HUES48 (cell line): ENCODE data around the gene CDHR4.

Source experiments
- H3K27ac ChIP-seq: one replicate; pipeline ENCODE4 v1.7.0; 2013; ENCODE audit warnings: low read depth, low read length, inconsistent platforms
- H3K27me3 ChIP-seq: 2 replicates; pipeline ENCODE4 v1.6.1; 2013; ENCODE audit warnings: mild to moderate bottlenecking, low read length; ENCODE audit not compliant: control insufficient read depth, insufficient read depth
- H3K36me3 ChIP-seq: 2 replicates; pipeline ENCODE4 v1.6.1; 2013; ENCODE audit warnings: low read length; ENCODE audit not compliant: control insufficient read depth, insufficient read depth
- H3K4me1 ChIP-seq: 2 replicates; pipeline ENCODE4 v1.6.1; 2013; ENCODE audit warnings: mild to moderate bottlenecking, low read length; ENCODE audit not compliant: control insufficient read depth, insufficient read depth
- H3K4me3 ChIP-seq: 2 replicates; pipeline ENCODE4 v1.5.1; 2013; ENCODE audit warnings: mild to moderate bottlenecking, low read depth, low read length
- H3K9ac ChIP-seq: 2 replicates; pipeline ENCODE4 v1.6.1; 2013; ENCODE audit warnings: mild to moderate bottlenecking, low read depth, low read length, moderate library complexity
- H3K9me3 ChIP-seq: 2 replicates; pipeline ENCODE4 v1.6.1; 2013; ENCODE audit warnings: low read length; ENCODE audit not compliant: control insufficient read depth, insufficient read depth

Gene CDHR4

GRCh38 chr3:49801160-49801559 lies 1.5 kb upstream of the CDHR4 start:
- Histone ChIP-seq H3K27ac (no peak overlapping the region), H3K4me1 (peaks cover 6% of the 10 kb centered on the region; the same call in 1 of the 2 replicates), H3K9me3 (no peaks in the 10 kb centered on the region), H3K36me3 (no peaks in the 10 kb centered on the region), H3K9ac (no peak overlapping the region), H3K4me3 (no peak overlapping the region), H3K27me3 (peaks cover 31% of the 10 kb centered on the region)

DNA sequence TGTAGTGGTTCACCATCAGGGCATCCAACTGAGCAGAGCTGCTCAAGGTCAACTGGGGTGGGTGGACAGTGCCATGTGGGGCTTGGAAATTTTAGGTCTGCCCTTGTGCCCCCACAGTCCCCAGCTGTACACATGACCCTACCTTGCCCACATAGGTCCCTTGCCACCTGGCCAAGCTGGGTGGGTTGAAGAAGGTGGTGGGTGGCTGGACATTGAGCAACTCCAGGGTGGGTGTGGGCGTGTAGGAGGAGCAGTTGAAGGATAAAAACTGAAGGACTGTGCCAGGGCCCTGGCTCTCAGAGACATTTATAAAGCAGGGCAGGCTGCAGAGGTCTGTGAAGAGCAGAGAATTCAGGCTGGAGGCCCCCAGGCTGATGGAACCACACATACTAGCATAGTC lies 568 bp downstream of the CDHR4 start:
- H3K9me3 ChIP-seq, result no peaks in the 10 kb centered on the region
- H3K9ac ChIP-seq, result no peak overlapping the region
- H3K27ac ChIP-seq, result no peak overlapping the region
- H3K27me3 ChIP-seq, result peaks cover 17% of the 10 kb centered on the region
- no peak overlapping the region for H3K4me3 ChIP-seq
- no peaks in the 10 kb centered on the region for H3K4me1 ChIP-seq
- no peaks in the 10 kb centered on the region for H3K36me3 ChIP-seq

DNA sequence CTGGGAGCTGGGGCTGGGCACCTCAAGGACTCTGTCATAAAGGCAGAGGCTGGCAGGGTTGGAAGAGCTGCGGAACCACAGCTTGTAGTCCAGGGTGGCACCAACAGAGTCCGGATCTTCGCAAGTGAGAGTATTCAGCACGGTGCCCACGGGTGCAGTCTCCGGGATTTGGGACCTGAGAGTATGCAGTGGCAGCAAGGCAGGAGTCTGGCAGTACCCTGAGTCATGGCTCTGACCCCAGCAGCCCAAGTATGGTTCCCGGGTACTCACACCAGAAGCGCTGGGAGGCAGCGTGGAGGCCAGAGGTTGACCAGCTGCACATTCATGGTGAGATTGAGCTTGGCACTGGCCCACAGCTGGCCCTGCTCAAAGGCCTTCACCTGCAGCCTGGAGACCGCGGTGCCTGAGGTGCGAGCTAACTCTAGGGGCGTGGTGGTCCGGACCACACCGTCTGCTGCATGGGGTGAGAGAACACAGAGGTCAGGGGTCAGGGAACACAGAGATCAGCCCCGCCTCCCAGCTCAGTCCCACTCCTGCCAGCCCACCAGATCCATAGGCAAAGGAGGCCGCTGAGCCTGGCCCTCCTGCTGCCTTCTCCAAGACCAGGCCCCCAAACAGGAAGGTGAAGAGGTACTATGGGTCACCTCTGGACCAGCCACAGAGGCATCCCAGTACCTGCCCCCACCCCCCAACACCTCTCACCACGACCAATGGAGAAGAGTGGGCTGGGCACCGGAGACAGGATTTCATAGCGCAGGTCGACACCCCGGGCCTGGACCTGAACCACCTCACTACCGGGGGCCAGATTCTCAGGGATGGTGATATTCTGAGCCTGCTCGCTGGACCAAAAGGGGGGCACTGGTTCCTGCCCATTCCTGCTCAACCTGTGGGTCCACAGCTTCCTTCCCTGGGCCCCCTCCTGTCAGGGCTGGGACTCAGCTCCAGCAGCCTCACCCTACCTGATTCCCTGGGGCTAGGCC lies 4.5 kb downstream of the CDHR4 start:
- no peak overlapping the region for H3K4me3 ChIP-seq
- no peaks in the 10 kb centered on the region for H3K9me3 ChIP-seq

DNA sequence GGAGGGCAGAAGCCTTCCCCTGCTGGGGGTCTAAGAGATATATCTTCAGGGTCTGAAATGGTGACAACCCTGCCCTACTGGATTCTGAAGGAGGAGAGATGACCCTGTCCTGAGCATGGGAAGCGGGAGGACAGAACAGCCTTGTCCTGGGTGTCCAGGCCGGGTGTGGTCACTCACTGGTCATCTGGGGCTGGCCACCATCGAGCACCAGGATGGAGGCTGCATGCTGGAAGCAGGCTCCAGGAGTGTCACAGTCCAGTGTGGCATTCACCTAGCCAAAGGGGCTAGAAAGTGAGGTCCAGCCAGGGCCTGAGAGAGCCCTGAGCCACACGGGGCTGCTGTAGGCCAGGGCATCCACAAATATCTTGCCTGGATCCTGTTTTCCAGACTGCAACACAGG lies 5.2 kb downstream of the CDHR4 start:
- no peak overlapping the region for H3K27ac ChIP-seq
- no peaks in the 10 kb centered on the region for H3K36me3 ChIP-seq
- no peak overlapping the region for H3K9ac ChIP-seq
- no peaks in the 10 kb centered on the region for H3K4me1 ChIP-seq
- no peaks in the 10 kb centered on the region for H3K9me3 ChIP-seq
- no peak overlapping the region for H3K4me3 ChIP-seq
- H3K27me3 ChIP-seq, result no peaks in the 10 kb centered on the region

More for the DNA sequence above, 4.5 kb downstream of the CDHR4 start:
- no peaks in the 10 kb centered on the region for H3K27me3 ChIP-seq
- H3K36me3 ChIP-seq, result no peaks in the 10 kb centered on the region
- no peak overlapping the region for H3K27ac ChIP-seq
- H3K9ac ChIP-seq, result no peak overlapping the region
- no peaks in the 10 kb centered on the region for H3K4me1 ChIP-seq

DNA sequence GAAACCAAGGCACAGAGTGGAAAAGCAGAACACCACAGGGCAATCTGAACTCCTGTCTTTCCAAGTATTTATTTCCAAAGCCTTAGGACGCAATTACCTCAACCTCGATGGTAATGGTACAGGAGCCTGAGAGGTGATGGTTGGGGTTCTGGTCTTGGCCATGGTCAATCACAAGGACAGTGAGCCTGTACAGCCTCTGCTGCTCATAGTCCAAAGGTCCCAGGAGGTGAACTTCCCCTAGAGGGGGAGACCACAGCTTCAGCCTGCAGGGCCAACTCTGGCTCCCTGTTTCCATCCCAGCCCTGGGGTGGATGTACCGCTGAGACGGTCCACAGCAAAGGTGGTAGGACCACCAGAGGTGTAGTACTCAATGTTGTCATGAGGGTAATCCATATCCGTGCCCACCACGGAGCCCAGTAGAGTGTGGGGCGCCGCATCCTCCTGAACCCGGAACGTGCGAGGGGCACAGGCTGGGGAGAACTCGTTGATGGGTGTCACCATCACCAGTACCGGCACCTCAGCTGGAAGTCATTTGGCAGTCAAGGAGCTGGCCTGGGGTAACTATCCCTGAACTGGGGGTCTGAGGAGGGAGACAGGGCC lies 6.1 kb downstream of the CDHR4 start:
- no peaks in the 10 kb centered on the region for H3K27me3 ChIP-seq
- H3K27ac ChIP-seq, result no peak overlapping the region
- no peaks in the 10 kb centered on the region for H3K36me3 ChIP-seq
- H3K4me1 ChIP-seq, result no peaks in the 10 kb centered on the region
- no peak overlapping the region for H3K9ac ChIP-seq
- H3K9me3 ChIP-seq, result no peaks in the 10 kb centered on the region
- no peak overlapping the region for H3K4me3 ChIP-seq

DNA sequence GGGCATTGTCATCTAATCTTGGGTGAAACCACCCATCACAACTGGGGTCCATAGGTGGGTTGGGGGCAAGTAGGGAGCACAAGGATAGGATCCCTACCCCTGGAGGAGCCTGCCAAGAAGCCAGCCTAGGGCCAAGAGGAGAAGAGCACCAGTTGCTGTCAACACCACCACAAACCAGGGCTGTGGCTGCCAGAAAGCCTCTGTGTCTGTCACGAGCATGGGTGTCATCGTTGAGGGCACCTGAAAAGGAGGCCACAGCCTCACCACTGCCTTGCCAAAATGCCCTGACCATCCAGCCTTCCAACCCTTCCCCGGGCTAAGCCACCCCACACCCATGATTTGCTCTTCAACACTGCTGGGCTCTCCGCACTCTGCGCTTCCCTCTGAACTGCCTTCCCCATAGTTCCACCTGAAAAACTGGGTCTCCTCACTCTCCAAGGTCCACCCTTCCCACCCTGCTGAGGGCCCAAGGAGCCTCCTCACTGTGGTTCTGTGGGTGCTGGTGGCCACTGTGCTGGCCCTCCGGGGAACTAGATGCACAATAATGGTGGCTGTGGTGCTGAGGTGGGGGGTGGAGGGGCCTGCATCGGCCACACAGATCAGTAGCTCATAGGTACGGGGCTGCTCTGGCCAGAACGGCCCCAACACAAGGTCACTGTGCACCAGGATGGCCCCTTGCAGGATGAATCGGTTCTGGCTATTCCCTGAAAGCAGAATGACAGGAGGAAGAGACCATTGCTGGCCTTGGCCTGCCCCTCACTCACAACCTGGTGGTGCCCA lies 7.1 kb downstream of the CDHR4 start:
- Histone ChIP-seq H3K9me3 (no peaks in the 10 kb centered on the region), H3K9ac (no peak overlapping the region), H3K27ac (no peak overlapping the region), H3K36me3 (no peaks in the 10 kb centered on the region), H3K27me3 (no peaks in the 10 kb centered on the region), H3K4me3 (no peak overlapping the region), H3K4me1 (no peaks in the 10 kb centered on the region)

DNA sequence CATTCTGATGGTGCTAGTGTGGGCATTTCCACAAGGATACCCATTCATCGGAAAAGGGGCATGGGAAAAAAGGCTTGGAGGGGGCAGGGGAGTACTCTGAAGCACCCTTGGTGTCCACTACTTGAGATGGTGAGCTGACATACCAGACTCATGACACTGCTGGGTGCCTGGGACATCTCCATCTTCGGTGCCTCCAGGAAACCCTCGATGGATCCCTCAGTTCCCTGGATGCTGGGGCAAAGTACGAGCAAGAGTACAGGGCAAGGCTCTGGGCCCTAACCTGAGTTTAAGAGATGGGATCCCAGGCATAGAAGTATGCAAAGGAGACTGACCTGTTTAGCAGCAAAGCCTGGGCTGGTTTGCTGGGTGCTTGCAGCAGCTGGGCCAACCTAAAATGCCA lies 8.1 kb downstream of the CDHR4 start:
- no peaks in the 10 kb centered on the region for H3K9me3 ChIP-seq
- no peak overlapping the region for H3K9ac ChIP-seq
- no peak overlapping the region for H3K4me3 ChIP-seq
- no peaks in the 10 kb centered on the region for H3K27me3 ChIP-seq
- H3K27ac ChIP-seq, result no peak overlapping the region
- H3K36me3 ChIP-seq, result no peaks in the 10 kb centered on the region
- H3K4me1 ChIP-seq, result peaks cover 3% of the 10 kb centered on the region; the same call in 1 of the 2 replicates

DNA sequence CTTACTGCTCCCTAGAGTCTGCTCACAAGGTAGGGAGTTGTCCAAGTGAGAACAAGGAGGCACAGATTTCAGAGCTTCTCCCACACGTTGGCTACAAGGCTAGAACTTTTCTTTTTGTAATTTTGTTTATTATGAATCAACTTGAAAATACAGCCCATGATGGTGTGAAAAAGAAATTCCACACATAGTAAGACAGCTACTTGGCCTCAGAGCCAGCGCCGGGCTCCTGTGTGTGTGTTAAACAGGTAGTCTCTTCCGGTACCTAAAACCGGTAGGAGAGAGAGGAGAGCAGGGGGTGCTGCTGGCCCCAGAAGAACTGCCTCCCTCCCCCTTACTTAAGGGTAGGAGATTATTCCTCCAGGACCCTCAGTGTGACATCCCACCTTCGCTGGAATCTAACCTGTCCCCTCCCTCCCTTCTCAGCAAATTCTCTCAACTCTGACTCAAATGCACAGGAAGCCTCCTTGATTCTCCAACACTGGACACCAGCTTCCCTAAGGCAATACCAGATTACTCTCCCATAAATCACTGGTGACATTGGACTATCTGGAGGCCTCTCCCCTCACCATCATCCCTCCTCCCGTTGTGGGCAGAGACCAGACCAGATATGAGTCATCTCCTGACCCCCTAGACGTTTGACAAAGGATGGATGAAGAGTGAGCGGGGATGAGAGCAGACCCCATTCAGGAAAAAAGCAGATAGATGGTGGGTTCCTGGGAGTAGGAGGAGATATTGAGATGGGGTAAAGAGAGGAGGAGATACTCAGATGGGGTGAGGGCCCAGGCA lies 8.9 kb downstream of the CDHR4 start:
- Histone ChIP-seq H3K4me1 (peaks cover 3% of the 10 kb centered on the region; the same call in 1 of the 2 replicates), H3K9ac (no peak overlapping the region), H3K27me3 (no peaks in the 10 kb centered on the region), H3K36me3 (no peaks in the 10 kb centered on the region), H3K4me3 (no peak overlapping the region), H3K9me3 (no peaks in the 10 kb centered on the region), H3K27ac (no peak overlapping the region)

DNA sequence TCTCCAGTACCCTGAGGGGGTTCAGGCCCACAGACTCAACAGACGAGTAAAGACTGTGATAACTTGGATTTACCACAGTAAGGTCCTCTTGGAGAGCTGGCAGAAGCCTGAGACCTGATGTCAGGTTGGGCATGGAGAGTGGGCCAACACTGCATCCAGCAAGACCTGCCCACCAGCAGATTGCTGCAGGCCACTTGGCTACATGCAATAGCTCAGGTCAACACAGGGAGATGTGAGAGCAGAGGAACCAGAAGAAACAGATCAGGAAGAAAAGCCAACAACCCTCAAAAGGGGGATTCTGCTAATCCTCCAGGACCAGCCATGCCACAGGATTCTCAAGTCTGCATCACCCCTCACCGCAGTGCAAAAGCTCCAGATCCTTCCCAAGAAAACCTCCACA lies 11.6 kb downstream of the CDHR4 start:
- Histone ChIP-seq H3K27me3 (no peaks in the 10 kb centered on the region), H3K4me3 (no peak overlapping the region)

GRCh38 chr3:49787536-49787935 lies 12.1 kb downstream of the CDHR4 start:
- Histone ChIP-seq H3K4me1 (peaks cover 3% of the 10 kb centered on the region; the same call in 1 of the 2 replicates), H3K36me3 (peaks cover 11% of the 10 kb centered on the region), H3K27me3 (no peaks in the 10 kb centered on the region), H3K9me3 (no peaks in the 10 kb centered on the region), H3K9ac (no peak overlapping the region), H3K27ac (no peak overlapping the region), H3K4me3 (no peak overlapping the region)

More for the DNA sequence above, 11.6 kb downstream of the CDHR4 start:
- H3K9me3 ChIP-seq, result no peaks in the 10 kb centered on the region
- H3K36me3 ChIP-seq, result peaks cover 11% of the 10 kb centered on the region
- peaks cover 3% of the 10 kb centered on the region; the same call in 1 of the 2 replicates for H3K4me1 ChIP-seq
- H3K27ac ChIP-seq, result no peak overlapping the region
- H3K9ac ChIP-seq, result no peak overlapping the region
